Measurements from ENCODE around the gene HRH1. TPM values are rescaled to one million over a fixed set of nuclear protein-coding genes. Genes with fewer than 3 reads are reported as not detected.
A peak's percentile ranks its signal among the peaks of the same experiment; 100 is the strongest.

Gene HRH1
- total RNA-seq, 1 donor from 2014 or later = 2.6 TPM

- H3K36me3 ChIP-seq (ENCODE audit: control insufficient read depth, insufficient read depth, low read length) = no peaks in the 10 kb centered on the region
- H3K4me3 ChIP-seq (ENCODE audit: low read depth, low read length) = no peak overlapping the region
- H3K27me3 ChIP-seq (ENCODE audit: control insufficient read depth, insufficient read depth, low read length) = no peaks in the 10 kb centered on the region
- DNase-seq (ENCODE audit: low read depth) = peak; percentile 85
- no peak for TF ChIP-seq CTCF (IDR thresholded peaks at IDR 0.05; ENCODE audit: insufficient read depth, low read length, severe bottlenecking)
- no peak for FAIRE-seq
Observed at GRCh38 chr3:11238060-11238459, 83.8 kb downstream of the HRH1 start.

GRCh38 chr3:11238880-11239279, 84.6 kb downstream of the HRH1 start:
- H3K27me3 ChIP-seq (ENCODE audit: control insufficient read depth, insufficient read depth, low read length) = no peaks in the 10 kb centered on the region
- FAIRE-seq = no peak
- peak; percentile 96 for DNase-seq (ENCODE audit: low read depth)
- TF ChIP-seq CTCF (IDR thresholded peaks at IDR 0.05; ENCODE audit: insufficient read depth, low read length, severe bottlenecking) = no peak
- H3K4me3 ChIP-seq (ENCODE audit: low read depth, low read length) = no peak overlapping the region
- H3K36me3 ChIP-seq (ENCODE audit: control insufficient read depth, insufficient read depth, low read length) = no peaks in the 10 kb centered on the region

GRCh38 chr3:11239796-11240195, 85.5 kb downstream of the HRH1 start:
- no peak for FAIRE-seq
- no peaks in the 10 kb centered on the region for H3K36me3 ChIP-seq (ENCODE audit: control insufficient read depth, insufficient read depth, low read length)
- H3K4me3 ChIP-seq (ENCODE audit: low read depth, low read length) = no peak overlapping the region

GRCh38 chr3:11240496-11240895, 86.2 kb downstream of the HRH1 start:
- no peak overlapping the region for H3K4me3 ChIP-seq (ENCODE audit: low read depth, low read length)
- FAIRE-seq = no peak
- no peak for DNase-seq (ENCODE audit: low read depth)
- H3K36me3 ChIP-seq (ENCODE audit: control insufficient read depth, insufficient read depth, low read length) = no peaks in the 10 kb centered on the region
- TF ChIP-seq CTCF (IDR thresholded peaks at IDR 0.05; ENCODE audit: insufficient read depth, low read length, severe bottlenecking) = no peak
- H3K27me3 ChIP-seq (ENCODE audit: control insufficient read depth, insufficient read depth, low read length) = no peaks in the 10 kb centered on the region

More at GRCh38 chr3:11239796-11240195, 85.5 kb downstream of the HRH1 start:
- TF ChIP-seq CTCF (IDR thresholded peaks at IDR 0.05; ENCODE audit: insufficient read depth, low read length, severe bottlenecking) = no peak
- no peaks in the 10 kb centered on the region for H3K27me3 ChIP-seq (ENCODE audit: control insufficient read depth, insufficient read depth, low read length)
- no peak for DNase-seq (ENCODE audit: low read depth)

GRCh38 chr3:11244121-11244677, 89.9 kb downstream of the HRH1 start:
- Histone ChIP-seq H3K27me3 (ENCODE audit: control insufficient read depth, insufficient read depth, low read length) (no peaks in the 10 kb centered on the region), H3K4me3 (ENCODE audit: low read depth, low read length) (no peak overlapping the region), H3K36me3 (ENCODE audit: control insufficient read depth, insufficient read depth, low read length) (no peaks in the 10 kb centered on the region)
- peak; percentile 71 for DNase-seq (ENCODE audit: low read depth)
- TF ChIP-seq CTCF (IDR thresholded peaks at IDR 0.05; ENCODE audit: insufficient read depth, low read length, severe bottlenecking) = no peak
- no peak for FAIRE-seq

- DNase-seq (ENCODE audit: low read depth) = no peak
- no peak for FAIRE-seq
- H3K4me3 ChIP-seq (ENCODE audit: low read depth, low read length) = no peak overlapping the region
- no peak for TF ChIP-seq CTCF (IDR thresholded peaks at IDR 0.05; ENCODE audit: insufficient read depth, low read length, severe bottlenecking)
- no peaks in the 10 kb centered on the region for H3K36me3 ChIP-seq (ENCODE audit: control insufficient read depth, insufficient read depth, low read length)
- no peaks in the 10 kb centered on the region for H3K27me3 ChIP-seq (ENCODE audit: control insufficient read depth, insufficient read depth, low read length)
Observed at GRCh38 chr3:11245276-11245675, 91.0 kb downstream of the HRH1 start.
